T-helper 22 cell (primary cell): Measurements from ENCODE around the gene OR2J2.
"Not testable (repeated sequence)": the region's sequence is repeated elsewhere in the genome, so short reads cannot be mapped to it uniquely, and the experiment has no call there.

Experiments used
- DNase-seq: peaks from one replicate; pipeline ENCODE4 v3.0.0-alpha.2; 2020; ENCODE audit warnings: low read depth

Gene OR2J2

DNA sequence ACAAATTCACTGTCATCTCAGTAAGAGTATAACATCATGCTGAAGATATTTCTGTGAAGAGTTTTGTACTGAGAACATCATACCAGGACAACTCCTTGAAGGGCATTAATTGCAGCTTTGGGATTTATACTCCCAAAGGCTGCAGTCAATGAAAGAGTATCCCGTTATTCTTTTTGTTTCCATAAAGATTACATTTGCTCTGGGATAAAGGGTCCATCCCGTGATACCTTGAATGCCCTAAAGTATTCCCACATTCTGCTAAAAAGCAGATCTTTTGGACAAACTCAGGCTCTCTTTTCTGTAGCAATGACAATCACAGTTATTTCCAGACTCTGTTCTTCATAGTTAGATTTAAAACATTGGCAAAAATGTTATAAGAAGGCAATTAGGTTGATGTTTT lies at the start of gene OR2J2:
TSS of gene OR2J2 (plus strand) at position 301 of the 400 bp plus-strand sequence. CDS start 2,729 bp downstream, outside the sequence.
- not testable (repeated sequence) for DNase-seq

DNA sequence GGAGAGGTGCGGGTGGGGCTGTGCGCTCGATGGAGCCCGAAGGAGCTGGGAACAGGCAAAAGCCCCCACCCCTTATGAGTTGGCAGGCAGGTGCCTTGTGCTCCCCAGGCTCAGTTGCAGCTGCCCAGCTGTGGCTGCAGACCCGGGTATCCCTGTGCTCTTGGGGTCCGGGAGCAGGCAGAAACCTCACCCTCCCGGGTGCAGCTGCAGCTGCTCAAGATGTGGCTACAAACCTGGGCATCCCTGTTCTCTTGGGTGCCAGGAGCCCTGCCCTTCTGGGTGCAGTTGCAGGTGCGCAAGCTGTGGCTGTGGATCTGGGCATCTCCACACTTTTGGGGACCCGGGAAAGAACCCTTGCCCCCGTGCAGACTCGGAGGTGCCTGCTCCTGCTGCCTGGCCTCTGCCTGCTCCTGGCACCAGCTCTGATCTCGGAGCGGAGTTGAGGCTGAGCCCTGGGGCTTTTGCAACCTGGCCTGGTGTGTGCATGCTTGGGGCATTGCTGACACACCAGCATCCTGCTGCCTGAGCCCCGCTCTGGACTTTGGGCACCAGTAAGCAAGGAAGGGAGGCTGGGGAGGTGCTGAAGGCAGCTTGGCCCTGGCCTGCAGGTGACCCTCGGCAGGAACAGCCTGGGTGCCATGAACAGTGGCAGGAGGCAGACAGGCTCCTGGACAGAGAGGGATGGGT lies 41.2 kb upstream of the OR2J2 start:
- DNase-seq, result no peak

DNA sequence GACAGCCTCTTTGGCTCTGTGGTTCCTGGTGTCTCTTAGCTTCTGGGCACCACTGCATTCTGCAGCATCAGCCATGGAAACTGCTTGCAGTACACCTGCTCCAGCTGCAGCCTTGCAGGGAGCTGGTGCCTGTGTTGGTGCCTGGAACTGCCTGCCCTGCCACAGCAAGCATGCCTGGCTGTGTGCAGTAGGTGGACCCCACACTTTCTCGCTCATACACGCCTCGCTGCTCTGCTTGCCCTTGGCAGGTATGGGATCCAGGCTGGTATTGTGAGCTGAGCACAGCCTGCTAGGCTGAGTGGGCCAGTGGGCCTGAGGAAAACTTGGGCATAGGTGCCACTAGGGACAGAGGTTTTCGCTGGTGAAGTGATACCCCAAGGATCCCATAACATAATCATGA lies 40.1 kb upstream of the OR2J2 start:
- no peak for DNase-seq

DNA sequence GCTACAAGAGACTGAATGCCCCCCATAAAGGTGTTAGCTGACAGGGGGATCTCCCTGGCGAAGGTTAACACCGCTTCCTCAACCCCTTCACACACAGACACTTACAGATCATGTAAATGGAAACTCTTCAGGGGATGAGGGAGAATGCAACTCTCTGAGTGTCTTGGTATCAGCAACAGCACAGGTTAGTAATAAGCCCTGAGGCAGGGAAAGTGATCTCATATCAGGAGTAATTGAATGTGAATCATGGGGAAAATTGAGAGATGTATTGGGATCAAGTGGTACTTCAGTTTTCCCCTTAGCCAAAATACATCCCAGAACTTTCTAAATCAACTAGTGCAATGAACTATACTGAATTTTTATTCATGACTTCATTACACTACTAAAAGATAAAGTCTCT lies 39.0 kb upstream of the OR2J2 start:
- no peak for DNase-seq

DNA sequence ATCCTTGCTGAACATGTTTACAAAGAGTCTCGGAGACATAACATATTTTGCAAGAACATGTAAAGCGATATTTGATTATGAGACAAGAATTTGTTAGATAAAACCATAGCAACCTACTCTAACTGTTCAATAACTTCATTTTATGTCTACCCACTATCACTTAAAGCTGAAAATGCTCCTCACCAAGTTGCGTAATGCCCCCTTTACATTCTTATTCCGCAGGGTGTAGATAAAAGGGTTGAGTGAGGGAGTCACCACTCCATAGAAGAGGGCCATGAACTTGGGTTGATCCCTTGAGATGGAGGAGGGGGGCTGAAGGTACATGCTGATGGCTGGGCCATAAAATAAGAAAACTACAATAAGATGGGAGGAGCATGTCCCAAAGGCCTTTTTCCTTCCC lies 33.0 kb upstream of the OR2J2 start:
- DNase-seq, result no peak

DNA sequence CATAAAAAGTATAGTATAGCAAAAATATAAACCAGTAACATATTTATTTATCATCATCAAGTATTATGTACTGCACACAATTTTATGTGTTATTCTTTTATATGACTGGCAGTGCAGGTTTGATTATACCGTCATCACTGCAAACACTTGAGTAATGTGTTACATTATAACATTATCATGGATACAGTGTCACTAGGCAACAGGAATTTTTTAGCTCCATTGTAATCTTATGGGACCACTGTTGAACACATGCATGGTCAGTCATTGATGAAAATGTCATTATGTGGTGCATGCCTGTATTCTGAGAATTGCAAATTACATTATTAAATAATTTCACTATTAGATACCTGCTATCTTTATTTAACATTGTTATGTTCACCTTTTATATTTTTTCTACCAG lies 29.1 kb upstream of the OR2J2 start:
- no peak for DNase-seq

DNA sequence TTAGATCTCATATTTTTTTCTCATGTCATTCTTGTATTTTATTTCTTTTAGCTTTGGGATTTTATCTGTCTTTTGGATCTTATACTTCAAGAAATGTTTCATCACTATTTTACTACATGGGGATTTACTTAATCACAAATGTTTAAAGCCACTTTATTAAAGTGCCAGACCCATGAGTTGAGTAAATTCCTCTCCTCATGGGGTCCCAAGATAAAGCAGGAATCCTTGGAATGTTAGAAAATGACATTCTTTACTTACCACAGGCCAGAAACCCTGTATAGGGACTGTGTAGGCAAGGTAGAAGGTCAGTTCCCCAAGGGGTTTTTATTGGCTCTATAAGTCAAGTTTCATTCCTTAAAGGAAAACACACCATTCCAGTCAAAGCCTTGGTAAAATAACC lies 28.4 kb upstream of the OR2J2 start:
- no peak for DNase-seq

DNA sequence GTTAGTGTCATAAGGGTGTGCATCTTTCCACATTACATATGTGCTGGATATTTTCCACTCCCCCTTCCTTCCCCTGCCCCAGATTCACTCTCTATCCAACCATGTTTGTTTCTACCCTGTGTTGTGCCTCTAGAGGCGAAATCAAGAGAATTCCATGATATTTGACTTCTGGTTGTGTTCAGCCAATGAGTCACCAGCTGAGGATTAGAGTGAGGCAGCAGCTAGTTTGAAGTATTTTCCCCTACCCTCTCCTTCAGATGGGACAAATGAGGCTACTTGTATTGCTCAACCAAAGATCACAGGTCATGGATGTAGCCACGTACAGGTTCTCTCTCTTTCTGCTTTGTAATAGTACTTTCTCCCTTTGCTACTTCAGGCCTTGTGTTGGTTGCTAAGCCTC lies 24.5 kb upstream of the OR2J2 start:
- no peak for DNase-seq

DNA sequence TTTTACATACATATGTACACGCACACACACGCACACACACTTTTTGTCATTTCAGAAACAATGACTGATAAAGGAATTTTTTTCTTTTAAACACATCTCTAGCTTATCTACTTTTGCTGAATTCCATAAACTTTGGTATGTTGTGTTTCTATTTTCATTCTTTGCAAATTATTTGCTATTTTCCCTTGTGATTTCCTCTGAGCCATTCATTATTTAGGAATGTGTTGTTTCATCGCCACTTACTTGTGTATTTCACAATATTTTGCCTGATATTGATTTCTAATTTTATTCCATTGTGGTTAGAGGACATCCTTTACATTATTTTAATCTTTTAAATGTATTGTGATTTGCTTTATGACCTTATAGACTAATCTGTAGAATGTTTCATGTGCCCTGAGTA lies 23.6 kb upstream of the OR2J2 start:
- no peak for DNase-seq

DNA sequence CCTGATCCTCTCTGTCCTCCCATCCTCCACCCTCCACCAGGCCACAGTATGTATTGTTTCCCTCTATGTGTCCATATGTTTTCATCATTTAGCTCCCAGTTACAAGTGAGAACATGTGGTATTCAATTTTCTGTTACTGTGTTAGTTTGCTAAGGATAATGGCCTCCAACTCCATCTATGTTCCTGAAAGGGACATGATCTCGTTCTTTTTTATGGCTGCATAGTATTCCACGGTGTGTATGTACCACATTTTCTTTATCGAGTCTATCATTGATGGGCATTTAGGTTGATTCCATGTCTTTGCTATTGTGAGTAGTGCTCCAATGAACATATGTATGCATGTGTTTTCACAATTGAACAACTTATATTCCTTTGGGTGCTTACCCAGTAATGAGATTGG lies 21.3 kb upstream of the OR2J2 start:
- not testable (repeated sequence) for DNase-seq

DNA sequence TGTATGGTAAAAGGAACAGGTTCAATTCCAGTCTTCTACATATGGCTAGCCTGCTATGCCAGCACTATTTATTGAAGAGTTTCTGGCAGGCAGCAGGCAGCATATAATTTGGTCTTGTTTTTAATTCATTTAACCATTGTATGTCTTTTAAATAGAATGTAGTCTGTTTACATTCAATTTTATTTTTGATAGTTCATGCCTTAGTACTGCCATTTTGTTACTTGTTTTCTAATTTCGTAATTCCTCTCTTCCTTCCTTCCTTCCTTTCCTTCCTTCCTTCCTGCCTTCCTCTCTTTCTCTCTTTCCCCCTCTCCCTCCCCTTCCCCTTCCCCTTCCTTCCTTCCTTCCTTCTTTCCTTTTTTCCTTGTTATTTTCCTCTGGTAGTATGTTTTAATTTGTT lies 17.6 kb upstream of the OR2J2 start:
- no peak for DNase-seq

DNA sequence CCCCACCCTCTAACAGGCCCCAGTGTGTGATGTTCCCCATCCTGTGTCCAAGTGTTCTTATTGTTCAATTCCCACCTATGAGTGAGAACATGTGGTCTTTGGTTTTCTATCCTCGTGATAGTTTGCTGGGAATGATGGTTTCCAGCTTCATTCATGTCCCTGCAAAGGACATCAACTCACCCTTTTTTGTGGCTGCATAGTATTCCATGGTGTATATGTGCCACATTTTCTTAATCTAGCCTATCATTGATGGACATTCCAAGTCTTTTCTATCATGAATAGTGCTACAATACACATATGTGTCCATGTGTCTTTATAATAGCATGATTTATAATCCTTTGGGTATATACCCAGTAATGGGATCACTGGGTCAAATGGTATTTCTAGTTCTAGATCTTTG lies 15.5 kb upstream of the OR2J2 start:
- DNase-seq, result not testable (repeated sequence)

DNA sequence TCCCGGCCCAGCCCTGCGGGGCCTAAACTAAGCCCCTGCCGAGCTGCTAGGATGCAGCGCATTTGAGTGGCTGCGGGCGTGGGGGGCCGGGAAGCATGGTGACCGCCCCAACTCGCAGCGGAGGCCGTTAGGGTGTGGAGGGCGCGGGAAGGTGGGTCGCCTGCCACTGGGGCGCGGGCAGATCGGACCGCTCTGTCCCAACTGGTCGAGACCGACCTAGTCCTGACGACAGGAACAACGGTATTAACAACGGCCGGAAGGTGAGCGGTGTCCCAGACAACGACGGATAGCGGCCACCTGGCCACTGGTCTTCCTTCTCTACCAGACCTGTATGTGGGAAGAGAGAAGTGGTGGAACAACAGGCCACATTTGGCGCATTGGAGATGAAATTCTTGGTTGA lies 10.8 kb upstream of the OR2J2 start:
- not testable (repeated sequence) for DNase-seq

DNA sequence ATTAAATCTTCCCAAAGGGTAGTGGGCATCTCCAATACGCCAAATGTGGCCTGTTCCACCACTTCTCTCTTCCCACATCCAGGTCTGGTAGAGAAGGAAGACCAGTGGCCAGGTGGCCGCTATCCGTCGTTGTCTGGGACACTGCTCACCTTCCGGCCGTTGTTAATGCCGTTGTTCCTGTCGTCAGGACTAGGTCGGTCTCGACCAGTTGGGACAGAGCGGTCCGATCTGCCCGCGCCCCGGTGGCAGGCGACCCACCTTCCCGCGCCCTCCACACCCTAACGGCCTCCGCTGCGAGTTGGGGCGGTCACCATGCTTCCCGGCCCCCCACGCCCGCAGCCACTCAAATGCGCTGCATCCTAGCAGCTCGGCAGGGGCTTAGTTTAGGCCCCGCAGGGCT lies 5.1 kb upstream of the OR2J2 start:
- DNase-seq, result not testable (repeated sequence)

DNA sequence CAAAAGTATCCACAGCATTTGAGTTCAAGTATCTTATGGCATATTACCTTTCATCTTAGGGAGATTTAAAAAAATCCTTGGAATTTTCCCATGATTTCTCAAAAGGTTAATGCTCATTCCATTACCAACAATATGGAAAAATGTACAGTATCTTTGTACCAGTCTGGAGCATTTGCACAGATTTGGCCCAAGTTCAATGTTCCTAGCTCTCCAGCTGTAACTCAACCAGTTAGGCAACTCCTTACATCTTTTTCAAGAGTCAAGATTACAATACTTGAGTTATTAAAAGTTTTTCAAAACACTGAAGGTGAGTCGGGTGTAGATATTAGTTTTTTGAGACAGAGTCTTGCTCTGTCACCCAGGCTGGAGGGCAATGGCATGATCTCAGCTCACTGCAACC lies 1.0 kb downstream of the OR2J2 start:
- no peak for DNase-seq

DNA sequence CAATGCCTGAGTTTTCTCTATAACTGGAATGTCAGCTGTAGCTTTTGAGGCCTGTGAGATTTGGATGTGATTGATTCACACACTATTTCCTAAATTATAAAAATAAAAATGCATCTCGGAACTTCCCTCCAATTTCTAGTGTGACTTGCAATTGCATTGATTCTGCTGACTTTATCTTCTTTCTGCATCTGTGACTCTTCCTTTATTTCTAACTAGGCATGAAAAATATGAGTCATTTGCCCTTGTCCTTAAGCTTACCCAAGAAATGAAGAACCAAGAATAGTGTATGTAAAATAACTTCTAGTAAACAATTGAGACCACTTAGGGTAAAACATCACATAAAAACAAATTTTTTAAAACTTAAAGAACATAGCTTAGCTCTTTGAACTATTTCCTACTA lies 12.9 kb downstream of the OR2J2 start:
- DNase-seq, result no peak

DNA sequence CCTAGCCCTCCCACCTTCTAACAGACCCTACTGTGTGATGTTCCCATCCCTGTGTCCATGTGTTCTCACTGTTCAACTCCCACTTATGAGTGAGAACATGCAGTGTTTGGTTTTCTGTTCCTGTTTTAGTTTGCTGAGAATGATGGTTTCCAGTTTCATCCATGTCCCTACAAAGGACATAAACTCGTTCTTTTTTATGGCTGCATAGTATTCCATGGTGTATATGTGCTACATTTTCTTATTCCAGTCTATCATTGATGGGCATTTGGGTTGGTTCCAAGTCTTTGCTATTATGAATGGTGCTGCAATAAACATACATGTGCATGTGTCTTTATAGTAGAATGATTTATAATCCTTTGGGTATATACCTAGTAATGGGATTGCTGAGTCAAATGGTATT lies 18.0 kb downstream of the OR2J2 start:
- DNase-seq, result not testable (repeated sequence)

DNA sequence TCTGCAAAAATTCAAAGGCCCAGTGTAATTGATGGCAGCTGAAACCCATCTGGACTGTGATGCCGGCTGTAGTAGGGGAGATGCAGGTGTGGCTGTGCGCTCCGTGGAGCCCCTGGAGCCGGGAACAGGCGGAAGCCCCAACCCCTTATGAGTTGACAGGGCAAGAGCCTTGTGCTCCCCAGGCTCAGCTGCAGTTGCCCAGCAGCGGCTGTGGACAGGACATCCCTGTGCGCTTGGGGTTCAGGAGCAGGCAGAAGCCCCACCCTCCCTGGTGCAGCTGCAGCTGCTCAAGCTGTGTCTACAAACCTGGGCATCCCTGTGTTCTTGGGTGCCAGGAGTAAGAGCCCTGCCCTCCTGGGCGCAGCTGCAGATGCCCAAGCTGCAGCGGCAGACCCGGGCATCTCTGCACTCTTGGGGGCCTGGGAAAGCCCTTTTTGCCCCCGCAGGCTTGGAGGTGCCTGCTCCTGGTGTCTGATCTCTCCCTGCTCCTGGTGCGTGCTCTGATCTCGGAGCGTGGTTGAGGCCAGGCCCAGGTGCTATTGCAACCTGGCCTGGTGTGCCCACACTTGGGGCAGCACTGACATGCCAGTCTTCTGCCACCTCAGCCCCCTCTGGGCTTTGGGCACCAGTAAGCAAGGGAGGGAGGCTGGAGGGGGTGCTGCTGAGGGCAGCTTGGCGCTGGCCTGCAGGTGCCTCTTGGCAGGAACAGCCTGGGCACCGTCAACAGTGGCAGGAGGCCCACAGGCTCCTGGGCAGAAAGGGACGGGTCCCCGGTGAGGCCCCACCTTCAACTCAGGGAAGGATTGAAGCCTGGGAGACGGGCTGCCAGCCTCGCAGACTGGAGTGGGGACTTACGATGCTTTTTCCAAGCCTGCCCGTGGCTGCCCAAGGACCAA lies 30.3 kb downstream of the OR2J2 start:
- DNase-seq, result no peak

DNA sequence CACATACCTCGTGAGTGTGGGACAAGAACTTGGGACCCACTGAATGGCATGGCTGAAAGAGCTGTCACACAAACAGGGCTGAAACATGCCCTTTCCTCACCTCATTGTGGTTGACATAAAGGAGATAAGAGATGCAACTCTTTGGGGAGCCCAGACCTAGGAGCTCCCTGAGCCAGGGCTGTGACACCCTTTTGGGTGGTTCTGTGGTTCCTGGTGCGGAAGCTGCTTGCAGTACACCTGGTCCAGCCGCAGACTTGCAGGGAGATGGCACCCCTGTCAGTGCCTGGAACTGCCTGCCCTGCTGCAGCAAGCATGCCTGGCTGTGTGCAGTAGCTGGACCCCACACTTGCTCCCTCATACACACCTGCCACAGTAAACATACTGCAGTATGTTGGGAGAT lies 31.3 kb downstream of the OR2J2 start:
- DNase-seq, result no peak

DNA sequence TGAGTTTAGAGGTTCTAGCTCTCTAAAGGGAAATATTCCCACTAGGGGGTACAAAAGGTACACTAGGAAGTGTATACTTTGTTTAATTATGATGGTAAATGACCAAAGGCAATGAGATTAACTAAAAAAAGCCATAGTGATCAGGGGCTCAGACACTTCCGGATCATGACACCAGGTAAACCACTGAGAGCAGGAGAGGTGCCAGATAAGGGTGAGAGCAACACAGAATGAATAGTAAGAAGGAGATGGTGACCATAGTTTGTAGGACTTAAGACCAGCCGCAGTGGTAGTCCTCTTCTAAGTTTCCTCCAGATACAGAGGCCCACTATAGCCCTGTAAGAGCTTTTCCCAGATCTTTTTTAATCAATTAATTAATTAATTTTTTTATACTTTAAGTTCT lies 40.8 kb downstream of the OR2J2 start:
- no peak for DNase-seq

DNA sequence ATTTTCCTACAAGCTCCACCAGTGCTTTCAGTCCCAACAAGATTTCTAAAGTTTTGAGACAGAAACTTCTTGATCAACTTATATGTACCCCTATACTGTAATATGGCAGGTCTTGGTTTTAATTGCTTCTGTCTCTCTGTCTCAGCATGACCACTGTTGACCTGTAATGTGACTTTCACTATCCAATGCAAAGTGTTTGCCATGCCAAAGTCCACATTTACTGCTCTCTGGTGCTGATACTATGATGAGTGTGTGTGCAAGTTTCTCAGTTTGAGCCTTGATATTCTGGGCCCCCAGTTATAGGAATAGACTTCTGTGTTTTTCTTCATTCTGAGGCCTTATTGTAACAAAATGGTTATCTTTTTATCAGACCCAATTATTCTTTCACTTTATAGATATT lies 45.8 kb downstream of the OR2J2 start:
- DNase-seq, result no peak

DNA sequence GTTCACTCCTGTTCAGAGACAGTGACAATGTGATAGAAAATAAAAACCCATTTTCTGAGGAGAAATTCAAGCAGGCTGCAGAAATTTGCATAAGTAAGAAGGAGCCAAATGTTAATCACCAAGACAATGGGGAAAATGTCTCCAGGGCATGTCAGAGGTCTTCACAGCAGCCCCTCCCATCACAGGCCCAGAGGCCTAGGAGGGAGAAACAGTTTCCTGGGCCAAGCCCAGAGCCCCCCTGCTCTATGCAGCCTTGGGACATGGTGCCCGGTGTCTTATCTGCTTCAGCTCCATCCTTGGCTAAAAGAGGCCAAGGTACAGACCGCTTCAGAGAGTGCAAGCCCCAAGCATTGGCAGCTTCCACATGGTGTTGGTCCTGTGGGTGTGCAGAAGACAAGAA lies 46.5 kb downstream of the OR2J2 start:
- DNase-seq, result not testable (repeated sequence)

DNA sequence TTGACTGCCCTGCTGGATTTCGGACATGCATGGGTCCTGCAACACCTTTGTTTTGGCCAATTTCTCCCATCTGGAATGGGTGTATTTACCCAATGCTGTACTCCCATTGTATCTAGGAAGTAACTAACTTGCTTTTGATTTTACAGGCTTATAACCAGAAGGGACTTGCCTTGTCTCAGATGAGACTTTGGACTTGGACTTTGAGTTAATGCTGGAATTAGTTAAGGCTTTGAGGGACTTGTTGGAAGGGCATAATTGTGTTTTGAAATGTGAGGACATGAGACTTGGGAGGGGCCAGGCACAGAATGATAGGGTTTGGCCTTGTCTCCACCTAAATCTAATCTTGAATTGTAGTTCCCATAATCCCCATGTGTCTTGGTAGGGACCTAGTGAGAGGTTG lies 47.3 kb downstream of the OR2J2 start:
- not testable (repeated sequence) for DNase-seq
